Prostate gland (tissue), 2 donors: ENCODE results near the gene NNT.

ENCODE experiments used
- CTCF ChIP-seq, 4 experiments: fragments of 200-600 bp in 2 of 4; fragments of 450-650 bp in 2 of 4; sonication (generic) in 2 of 4; IDR thresholded peaks; 1 replicate in 3 of 4; 2 replicates in 1 of 4; pipeline ENCODE4 v1.5.1; 2016 to 2019; ENCODE audit warnings: antibody characterized with exemption in 4 of 4, mild to moderate bottlenecking in 2 of 4, moderate library complexity in 2 of 4
- POLR2A ChIP-seq: fragments of 450-650 bp; IDR thresholded peaks from one replicate; pipeline ENCODE4 v1.6.1; 2016; ENCODE audit warnings: antibody characterized with exemption, mild to moderate bottlenecking
- POLR2AphosphoS5 ChIP-seq: sonication (generic); formaldehyde crosslinking; IDR thresholded peaks from one replicate; pipeline ENCODE4 v1.6.1; 2017; ENCODE audit warnings: antibody characterized with exemption

GRCh38 chr5:43699910-43700309 lies 96.9 kb downstream of the NNT start:
- TF ChIP-seq CTCF (IDR thresholded peaks at IDR 0.05): no peak
- no peak for TF ChIP-seq POLR2A
- TF ChIP-seq POLR2AphosphoS5: peak; percentile 21
